SH-SY5Y (cell line): ENCODE measurements around the gene CYP2W1.

Experiments used
- GATA2 ChIP-seq: IDR thresholded peaks from 2 replicates; pipeline ENCODE4 v1.6.1; 2011; ENCODE audit warnings: mild to moderate bottlenecking, low read depth, low read length
- GATA3 ChIP-seq: IDR thresholded peaks from 2 replicates; pipeline ENCODE4 v1.6.1; 2011; ENCODE audit warnings: low read depth, mild to moderate bottlenecking, low read length, moderate library complexity

GRCh38 chr7:1019789-1020610 lies 37.0 kb downstream of the CYP2W1 start:
- TF ChIP-seq GATA2 = no peak
- TF ChIP-seq GATA3 = no peak
